SH-SY5Y (cell line): ENCODE measurements around the gene FRRS1.

Experiments used
- GATA2 ChIP-seq: IDR thresholded peaks from 2 replicates; pipeline ENCODE4 v1.6.1; 2011; ENCODE audit warnings: mild to moderate bottlenecking, low read depth, low read length
- GATA3 ChIP-seq: IDR thresholded peaks from 2 replicates; pipeline ENCODE4 v1.6.1; 2011; ENCODE audit warnings: low read depth, mild to moderate bottlenecking, low read length, moderate library complexity

The FRRS1 gene

GRCh38 chr1:99766378-99766800 is at the start of gene FRRS1:
Gene FRRS1 (minus strand): TSS chr1:99766635. CDS start chr1:99748768, 17,867 bp downstream.
- no peak for TF ChIP-seq GATA2
- no peak for TF ChIP-seq GATA3

GRCh38 chr1:99814373-99814900 is 48.0 kb upstream of the FRRS1 start:
- no peak for TF ChIP-seq GATA3
- no peak for TF ChIP-seq GATA2

- TF ChIP-seq GATA3 (no peak), GATA2 (no peak)
Observed at GRCh38 chr1:99811747-99812146, 45.3 kb upstream of the FRRS1 start.

GRCh38 chr1:99811075-99811474 is 44.6 kb upstream of the FRRS1 start:
- TF ChIP-seq GATA2 (no peak), GATA3 (no peak)

- TF ChIP-seq GATA2, result no peak
Observed at GRCh38 chr1:99808391-99809115, 42.1 kb upstream of the FRRS1 start.

GRCh38 chr1:99806882-99807281 is 40.4 kb upstream of the FRRS1 start:
- TF ChIP-seq GATA3, result no peak
- no peak for TF ChIP-seq GATA2

- TF ChIP-seq GATA2 (no peak), GATA3 (no peak)
Observed at GRCh38 chr1:99801584-99801983, 35.1 kb upstream of the FRRS1 start.

GRCh38 chr1:99789715-99790114 is 23.3 kb upstream of the FRRS1 start:
- no peak for TF ChIP-seq GATA3
- TF ChIP-seq GATA2, result no peak

GRCh38 chr1:99788896-99789295 is 22.5 kb upstream of the FRRS1 start:
- no peak for TF ChIP-seq GATA2
- no peak for TF ChIP-seq GATA3

GRCh38 chr1:99786751-99787501 is 20.5 kb upstream of the FRRS1 start:
- TF ChIP-seq GATA3 (no peak), GATA2 (no peak)

- TF ChIP-seq GATA2 (no peak), GATA3 (no peak)
Observed at GRCh38 chr1:99784809-99785255, 18.4 kb upstream of the FRRS1 start.

- TF ChIP-seq GATA2 (no peak), GATA3 (no peak)
Observed at GRCh38 chr1:99784143-99784542, 17.7 kb upstream of the FRRS1 start.

- no peak for TF ChIP-seq GATA2
- TF ChIP-seq GATA3, result no peak
Observed at GRCh38 chr1:99782920-99783319, 16.5 kb upstream of the FRRS1 start.

GRCh38 chr1:99782397-99782796 is 16.0 kb upstream of the FRRS1 start:
- TF ChIP-seq GATA3 (no peak), GATA2 (no peak)

GRCh38 chr1:99781798-99782197 is 15.4 kb upstream of the FRRS1 start:
- no peak for TF ChIP-seq GATA2
- TF ChIP-seq GATA3, result no peak

GRCh38 chr1:99777752-99778151 is 11.3 kb upstream of the FRRS1 start:
- TF ChIP-seq GATA3, result no peak
- TF ChIP-seq GATA2, result no peak

- TF ChIP-seq GATA3 (no peak), GATA2 (no peak)
Observed at GRCh38 chr1:99776120-99776519, 9.7 kb upstream of the FRRS1 start.
